Stimulated activated CD8-positive, alpha-beta memory T cell treated with anti-CD3 and anti-CD28 coated beads, Interleukin-15, amount 100 ng/mL, for 48 hours (primary cell): ENCODE results near the gene VPS13A.

Source experiments
- DNase-seq, 2 donors: peaks; one replicate each; pipeline ENCODE4 v3.0.0-alpha.2; 2020; ENCODE audit warnings: low read depth in 2 of 2

Gene VPS13A

GRCh38 chr9:77457916-77458592, 280.7 kb downstream of the VPS13A start:
- peak; percentile 22 to 36 for DNase-seq

GRCh38 chr9:77460938-77461337, 283.6 kb downstream of the VPS13A start:
- no peak for DNase-seq

- DNase-seq: no peak
Measured at GRCh38 chr9:77462066-77462465, 284.7 kb downstream of the VPS13A start.

GRCh38 chr9:77463151-77463550, 285.8 kb downstream of the VPS13A start:
- DNase-seq: no peak

GRCh38 chr9:77464661-77465060, 287.3 kb downstream of the VPS13A start:
- no peak for DNase-seq

- DNase-seq: no peak
Measured at GRCh38 chr9:77469515-77470231, 292.3 kb downstream of the VPS13A start.
